Ovary (tissue), 9 donors: ENCODE measurements around the gene TNFRSF11A. TPM values are rescaled to one million over a fixed set of nuclear protein-coding genes. Genes with fewer than 3 reads are reported as not detected.

Source experiments
- DNase-seq, 5 donors: peaks; one replicate each; pipeline ENCODE4 v3.0.0-alpha.2; 2019 to 2020
- H3K27ac ChIP-seq, 2 donors: fragments of 200-600 bp; one replicate each; pipeline versions ENCODE4 v1.5.1 to v1.8.0; 2019 to 2022
- H3K27me3 ChIP-seq: fragments of 200-600 bp; one replicate; pipeline ENCODE4 v1.8.0; 2022
- H3K36me3 ChIP-seq: fragments of 200-600 bp; sonication (generic); one replicate; pipeline ENCODE4 v1.5.1; 2019
- H3K4me1 ChIP-seq: one replicate; pipeline ENCODE4 v1.8.1; 2013; ENCODE audit warnings: mild to moderate bottlenecking, moderate library complexity; ENCODE audit not compliant: insufficient read depth
- H3K4me3 ChIP-seq: fragments of 200-600 bp; sonication (generic); one replicate; pipeline ENCODE4 v1.5.1; 2017
- H3K9me3 ChIP-seq, 2 donors: fragments of 200-600 bp in 1 of 2; sonication (generic) in 1 of 2; one replicate each; pipeline versions ENCODE4 v1.5.1 to v1.8.1; 2013 to 2019; ENCODE audit warnings: mild to moderate bottlenecking in 1 of 2, moderate library complexity in 1 of 2
- EP300 ChIP-seq: sonication (generic); formaldehyde crosslinking; IDR thresholded peaks from one replicate; pipeline ENCODE4 v1.6.1; 2017; ENCODE audit warnings: antibody characterized with exemption
- POLR2A ChIP-seq: fragments of 450-650 bp; IDR thresholded peaks from one replicate; pipeline ENCODE4 v1.6.1; 2017; ENCODE audit warnings: antibody characterized with exemption, mild to moderate bottlenecking, moderate library complexity
- WGBS, 3 donors: extraction: QIAGEN DNeasy Blood & Tissue Kit in 1 of 3; methylation state at CpG; one replicate each; pipeline versions ENCODE4 v1.1.5 to v1.1.7; 2013 to 2017; 5-methylcytosine and 5-hydroxymethylcytosine counted together
- intact Hi-C, 4 donors: fragments of 100-400 bp; cut with DNase I; formaldehyde crosslinking; loops; one replicate each; pipeline versions ENCODE4 v1.11.0 to v1.15.1; 2022 to 2023
- polyA plus RNA-seq, 2 donors: library from polyadenylated mRNA; stranded (reverse); fragments of 200-250 nt in 1 of 2; fragments of 350-450 nt in 1 of 2; fragmentation: Illumina TruSeq in 1 of 2; extraction: RNeasy Lipid Tissue Mini Kit (QIAGEN cat#74804) in 1 of 2; gene quantifications; one replicate each; pipeline ENCODE4 v1.2.3, GENCODE V29; 2013 to 2014
- total RNA-seq, 7 donors: library from RNA; depleted of rRNA in 2 of 7; stranded (reverse); fragments of >200 nt in 2 of 7; fragmentation: NEBNext Ultra II Directional in 3 of 7; extraction: Animal tissue kit (Norgen Biotek cat#: 25700) in 3 of 7; gene quantifications; one replicate each; pipeline versions ENCODE4 v1.1.0 to v1.2.4, GENCODE V29; 2016 to 2023
- TF ChIP-seq, protein P1 (sequence below), 3 donors: fragments of 450-650 bp in 2 of 3; fragments of 200-600 bp in 1 of 3; IDR thresholded peaks; one replicate each; pipeline versions ENCODE4 v1.5.1 to v1.8.0; 2016 to 2022; ENCODE audit warnings: antibody characterized with exemption in 3 of 3, mild to moderate bottlenecking in 1 of 3
- donor health status: DM: no; HTN: no; CAD: no; lungs with moderate emphysema.
- donor health status: DM: no; HTN: no; CAD: no.
- donor health status: Bipolar disorder and iron deficiency.
- donor health status: DM: yes; HTN: yes; CAD: no.
- donor health status: DM: no; HTN: no; CAD: no.
- donor health status: DM: yes; HTN: yes; CAD: no.

The TNFRSF11A gene
- total and polyA plus RNA-seq, 9 donors = 0.70 to 9.2 (median 1.8) TPM

DNA sequence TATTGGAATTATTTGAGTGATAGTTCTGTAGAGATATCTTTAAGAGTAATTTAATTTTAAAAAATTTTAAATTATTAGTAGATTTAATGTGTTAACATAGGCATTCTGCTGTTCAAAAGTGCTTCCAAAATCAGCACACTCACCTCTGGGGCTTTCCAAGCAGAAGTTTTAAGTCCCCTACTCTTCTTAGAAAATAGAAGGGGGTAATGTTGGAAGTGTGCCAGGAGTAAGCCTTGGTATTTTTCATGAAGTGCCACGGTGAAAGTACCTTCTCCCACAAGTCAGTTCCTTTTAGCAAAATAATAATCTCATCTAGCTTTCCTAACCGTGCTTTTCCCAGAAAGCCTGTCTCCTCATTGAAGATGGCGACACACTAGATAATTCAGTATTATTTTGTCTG lies 3.9 kb upstream of the TNFRSF11A start:
- DNase-seq = no peak
- no peak for TF ChIP-seq POLR2A
- TF ChIP-seq, protein P1, sequence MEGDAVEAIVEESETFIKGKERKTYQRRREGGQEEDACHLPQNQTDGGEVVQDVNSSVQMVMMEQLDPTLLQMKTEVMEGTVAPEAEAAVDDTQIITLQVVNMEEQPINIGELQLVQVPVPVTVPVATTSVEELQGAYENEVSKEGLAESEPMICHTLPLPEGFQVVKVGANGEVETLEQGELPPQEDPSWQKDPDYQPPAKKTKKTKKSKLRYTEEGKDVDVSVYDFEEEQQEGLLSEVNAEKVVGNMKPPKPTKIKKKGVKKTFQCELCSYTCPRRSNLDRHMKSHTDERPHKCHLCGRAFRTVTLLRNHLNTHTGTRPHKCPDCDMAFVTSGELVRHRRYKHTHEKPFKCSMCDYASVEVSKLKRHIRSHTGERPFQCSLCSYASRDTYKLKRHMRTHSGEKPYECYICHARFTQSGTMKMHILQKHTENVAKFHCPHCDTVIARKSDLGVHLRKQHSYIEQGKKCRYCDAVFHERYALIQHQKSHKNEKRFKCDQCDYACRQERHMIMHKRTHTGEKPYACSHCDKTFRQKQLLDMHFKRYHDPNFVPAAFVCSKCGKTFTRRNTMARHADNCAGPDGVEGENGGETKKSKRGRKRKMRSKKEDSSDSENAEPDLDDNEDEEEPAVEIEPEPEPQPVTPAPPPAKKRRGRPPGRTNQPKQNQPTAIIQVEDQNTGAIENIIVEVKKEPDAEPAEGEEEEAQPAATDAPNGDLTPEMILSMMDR (IDR thresholded peaks at IDR 0.05) = no peak
- no peaks in the 10 kb centered on the region for H3K9me3 ChIP-seq
- no peaks in the 10 kb centered on the region for H3K36me3 ChIP-seq
- intact Hi-C loops = no loop called here
- no peaks in the 10 kb centered on the region for H3K27me3 ChIP-seq
- no peak overlapping the region for H3K4me3 ChIP-seq
- no peak overlapping the region for H3K27ac ChIP-seq
- 50 to 61% (median 50%) methylated on average over 3 of the region's 3 CpGs for WGBS, 3 donors
- H3K4me1 ChIP-seq = peaks cover 4% of the 10 kb centered on the region

DNA sequence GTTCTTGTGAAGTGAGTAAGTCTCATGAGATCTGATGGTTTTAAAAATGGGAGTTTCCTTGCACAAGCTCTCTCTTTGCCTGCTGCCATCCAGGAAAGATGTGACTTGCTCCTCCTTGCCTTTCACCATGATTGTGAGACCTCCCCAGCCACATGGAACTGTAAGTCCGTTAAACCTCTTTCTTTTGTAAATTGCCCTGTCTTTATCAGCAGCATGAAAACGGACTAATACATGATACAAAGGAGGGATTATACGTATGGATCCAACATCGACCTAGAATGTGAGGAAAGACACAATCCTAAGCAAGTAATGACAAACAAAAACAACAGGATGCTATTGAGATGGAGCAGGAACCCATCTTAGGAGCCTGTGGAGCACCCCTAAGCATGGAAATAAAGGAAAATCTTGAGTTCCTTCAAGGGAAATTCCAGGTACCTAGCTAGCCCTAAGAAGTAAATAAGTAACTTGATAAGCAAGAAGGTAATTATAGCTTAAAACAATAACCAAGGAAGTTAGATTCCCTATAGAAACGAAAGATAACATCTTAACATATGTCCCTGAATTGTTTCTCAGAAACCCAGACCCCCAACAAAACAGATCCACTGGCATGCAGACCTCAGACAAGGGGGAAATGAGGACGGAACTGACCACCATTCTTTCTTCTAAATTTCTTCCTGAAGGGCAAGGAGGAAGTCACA lies 1.5 kb upstream of the TNFRSF11A start:
- 26 to 30% (median 29%) methylated on average over 6 of the region's 6 CpGs for WGBS, 3 donors
- H3K27ac ChIP-seq = no peak overlapping the region
- H3K27me3 ChIP-seq = peaks cover 3% of the 10 kb centered on the region
- H3K4me1 ChIP-seq = peaks cover 4% of the 10 kb centered on the region
- DNase-seq = no peak
- intact Hi-C loops = no loop called here
- H3K36me3 ChIP-seq = no peaks in the 10 kb centered on the region
- TF ChIP-seq EP300 = no peak
- TF ChIP-seq POLR2A = no peak
- TF ChIP-seq, protein P1 (IDR thresholded peaks at IDR 0.05) = no peak
- H3K9me3 ChIP-seq = no peaks in the 10 kb centered on the region
- H3K4me3 ChIP-seq = no peak overlapping the region

DNA sequence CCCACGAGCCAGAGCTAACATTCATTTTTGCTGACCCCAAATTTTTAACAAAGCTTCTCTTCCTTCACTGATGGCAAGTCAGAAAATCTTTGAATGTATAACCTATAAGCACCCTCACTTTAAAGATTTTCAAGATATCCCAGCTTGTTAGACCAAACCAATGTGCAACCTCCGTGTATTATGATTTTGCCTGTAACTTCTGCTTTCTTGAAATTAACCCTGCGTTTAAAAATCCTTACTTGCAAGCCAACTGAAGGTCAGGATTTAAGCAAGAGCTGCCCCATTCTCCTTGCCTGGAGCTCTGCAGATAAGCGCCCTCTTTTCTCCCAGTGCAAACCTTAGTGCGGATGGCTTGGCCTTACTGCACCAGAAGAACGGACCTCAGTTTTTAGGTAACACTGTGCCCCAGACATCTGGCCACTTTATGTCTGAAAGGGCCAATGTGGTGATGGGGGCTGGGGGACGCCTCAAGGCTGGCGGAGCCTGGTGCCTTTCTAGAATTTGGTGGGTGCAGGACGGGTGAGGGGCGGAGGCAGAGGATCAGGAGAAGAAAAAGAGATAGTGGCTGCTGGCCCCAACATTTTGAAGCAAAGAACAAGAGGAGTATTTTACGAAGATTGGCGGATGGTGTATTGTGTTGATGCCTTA lies 805 bp upstream of the TNFRSF11A start:
- Histone ChIP-seq H3K9me3 (no peaks in the 10 kb centered on the region), H3K4me1 (peaks cover 4% of the 10 kb centered on the region), H3K27ac (no peak overlapping the region), H3K27me3 (peaks cover 3% of the 10 kb centered on the region), H3K36me3 (no peaks in the 10 kb centered on the region), H3K4me3 (no peak overlapping the region)
- intact Hi-C loops = no loop called here
- DNase-seq = no peak
- TF ChIP-seq, protein P1 (IDR thresholded peaks at IDR 0.05) = no peak
- TF ChIP-seq EP300 (no peak), POLR2A (no peak)
- 42 to 45% (median 42%) methylated on average over 12 of the region's 12 CpGs for WGBS, 3 donors

DNA sequence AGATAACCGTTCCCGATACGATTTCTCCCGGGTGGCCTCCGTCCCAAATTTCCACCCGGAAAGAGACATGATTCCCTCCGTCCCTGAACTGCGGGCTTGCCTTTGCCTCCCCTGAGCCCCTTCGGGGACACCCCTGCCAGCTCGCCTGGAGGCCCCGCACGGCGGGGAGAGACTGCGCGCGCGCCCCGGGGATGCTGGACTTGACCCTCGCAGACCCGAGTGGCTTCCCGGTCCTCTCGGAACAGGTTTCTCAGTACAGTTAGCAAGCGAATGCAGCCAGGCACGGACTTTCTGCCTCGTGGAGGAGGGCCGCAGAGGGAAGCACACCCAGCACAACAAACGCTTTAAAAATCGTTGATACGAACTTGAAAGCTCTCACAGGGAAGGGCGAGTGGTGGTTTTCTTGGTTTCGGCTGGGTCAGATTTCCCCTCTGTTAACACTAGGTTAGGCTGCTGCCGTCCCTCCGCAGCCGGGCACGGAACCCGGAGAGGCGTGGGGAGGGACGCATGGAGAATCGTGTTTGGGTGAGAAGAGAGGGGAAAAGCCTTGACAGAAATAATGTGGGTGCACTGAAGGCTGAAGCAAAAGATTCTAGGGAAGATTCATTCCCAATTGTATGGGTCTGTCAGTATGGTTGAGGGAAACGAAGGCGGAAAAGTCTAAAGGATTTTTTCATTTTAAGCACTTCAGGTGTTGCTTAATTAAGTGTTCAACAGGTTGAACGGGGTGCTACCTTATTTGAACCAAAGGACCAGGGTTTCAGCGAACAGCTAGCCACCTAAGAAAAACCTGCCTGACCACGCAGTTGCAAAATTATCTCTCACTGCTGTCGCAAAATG lies 916 bp downstream of the TNFRSF11A start:
- intact Hi-C loops = no loop called here
- no peak for DNase-seq
- TF ChIP-seq, protein P1 (IDR thresholded peaks at IDR 0.05) = no peak
- TF ChIP-seq POLR2A (no peak), EP300 (no peak)
- WGBS, 3 donors = 4 to 5% (median 4%) methylated on average over 45 of the region's 45 CpGs
- H3K4me1 ChIP-seq = peaks cover 4% of the 10 kb centered on the region
- H3K27me3 ChIP-seq = peaks cover 3% of the 10 kb centered on the region
- H3K4me3 ChIP-seq = peak overlapping the region; percentile 21
- H3K27ac ChIP-seq = no peak overlapping the region
- H3K9me3 ChIP-seq = no peaks in the 10 kb centered on the region
- no peaks in the 10 kb centered on the region for H3K36me3 ChIP-seq
